Left kidney (tissue), 2 donors: ENCODE results near the gene ASXL3. TPM values are rescaled to one million over a fixed set of nuclear protein-coding genes. Genes with fewer than 3 reads are reported as not detected.

Experiments
- DNase-seq: peaks from one replicate; pipeline ENCODE4 v3.0.0-alpha.2; 2013
- polyA plus RNA-seq: library from polyadenylated mRNA; unstranded; fragments of 120-200 nt; gene quantifications from one replicate; pipeline ENCODE4 v1.2.1, GENCODE V29; 2013; ENCODE audit not compliant: insufficient read length

Gene ASXL3
- polyA plus RNA-seq, 1 donor = 7.8 TPM

DNA sequence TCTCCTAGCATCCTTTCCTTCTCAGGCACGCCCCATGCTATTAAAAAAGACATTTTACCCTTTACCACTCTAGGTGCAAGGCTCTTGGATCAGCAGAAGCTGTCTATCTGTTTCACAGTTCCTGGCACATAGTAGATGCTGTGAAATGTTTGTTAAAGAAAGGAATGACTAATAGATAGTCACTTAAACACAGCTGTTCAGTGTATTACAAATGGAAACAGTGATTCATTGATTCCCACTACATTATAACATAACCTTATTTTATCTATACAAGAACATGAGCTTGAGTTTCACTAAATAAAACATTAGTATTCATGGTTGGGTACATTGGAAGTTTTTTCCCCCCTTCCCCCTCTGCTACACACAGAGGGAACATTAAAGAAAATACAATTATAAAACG lies 142.1 kb downstream of the ASXL3 start:
- DNase-seq = no peak

DNA sequence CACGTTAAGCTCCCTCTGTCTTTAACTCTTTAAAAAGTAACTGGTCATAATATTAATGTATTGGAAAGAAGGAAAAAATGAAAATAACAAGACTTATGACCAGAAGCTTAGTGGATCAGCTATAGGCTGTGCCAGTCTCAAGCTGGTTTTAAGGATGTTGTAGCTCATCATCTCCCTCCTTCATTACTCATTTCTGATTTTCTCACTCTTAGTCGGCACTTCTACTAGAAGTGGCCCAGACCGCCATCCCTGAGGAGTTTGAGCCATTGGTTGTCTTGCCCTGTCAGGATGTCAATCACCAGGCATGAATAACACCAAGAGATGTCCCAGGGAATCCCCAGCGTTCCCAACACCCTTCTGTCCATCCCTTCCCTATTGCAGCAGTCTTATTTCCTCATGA lies 151.5 kb downstream of the ASXL3 start:
- DNase-seq = no peak

DNA sequence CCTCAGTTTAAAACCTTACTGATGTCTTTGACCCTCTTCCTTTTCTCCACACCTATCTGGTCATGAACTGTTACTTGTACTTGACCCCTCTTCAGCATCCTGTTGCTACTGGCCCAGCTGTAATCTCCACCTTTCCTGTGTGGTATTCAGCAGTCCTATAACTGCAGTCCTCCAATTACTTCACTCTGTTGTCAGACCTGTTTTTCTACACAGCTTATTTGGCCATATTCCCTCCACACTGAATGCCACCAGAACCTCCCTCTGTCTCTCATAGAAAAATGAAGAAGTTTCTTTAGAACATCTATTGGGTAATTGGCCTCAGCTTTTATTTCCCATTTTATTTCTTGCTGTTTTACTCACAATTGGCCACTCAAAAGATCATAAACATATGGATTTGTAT lies 155.4 kb downstream of the ASXL3 start:
- DNase-seq = no peak

DNA sequence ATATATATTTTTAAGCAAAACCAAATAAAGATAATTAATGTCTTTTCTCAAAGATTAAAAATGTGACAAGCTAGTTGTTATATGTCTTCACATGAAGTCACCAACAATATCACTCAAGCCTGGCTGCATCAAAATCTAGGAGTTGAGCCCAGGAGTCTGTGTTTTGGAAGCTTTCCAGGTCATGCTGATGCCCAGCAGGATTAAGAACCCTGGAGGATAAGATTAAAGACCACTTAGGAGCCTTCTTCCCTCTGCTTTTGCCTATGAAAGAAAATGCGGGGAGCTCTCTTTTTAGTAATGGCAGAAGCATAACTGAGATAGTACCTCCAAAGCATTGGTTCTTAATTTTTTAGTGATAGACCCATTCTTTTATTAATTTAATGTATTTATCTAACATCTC lies 157.4 kb downstream of the ASXL3 start:
- DNase-seq = no peak

DNA sequence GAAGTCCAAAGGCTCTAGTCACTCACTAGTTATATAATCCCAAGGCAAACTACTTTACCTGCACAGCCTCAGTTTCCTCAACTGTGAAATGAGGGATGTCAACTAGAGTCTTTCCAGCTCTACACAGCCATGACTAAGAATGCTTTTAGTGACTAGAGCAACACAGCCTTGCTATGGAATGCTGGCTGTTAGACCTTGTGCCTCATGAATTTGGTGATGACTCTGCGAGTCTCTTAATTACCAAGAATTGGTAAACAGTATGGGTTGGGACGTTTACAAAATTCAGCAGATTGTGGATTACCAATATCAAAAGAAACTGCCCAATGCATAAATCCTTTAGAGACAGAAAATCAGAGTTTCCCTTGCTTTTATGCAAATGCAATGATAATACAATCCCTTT lies 163.7 kb downstream of the ASXL3 start:
- DNase-seq = no peak

DNA sequence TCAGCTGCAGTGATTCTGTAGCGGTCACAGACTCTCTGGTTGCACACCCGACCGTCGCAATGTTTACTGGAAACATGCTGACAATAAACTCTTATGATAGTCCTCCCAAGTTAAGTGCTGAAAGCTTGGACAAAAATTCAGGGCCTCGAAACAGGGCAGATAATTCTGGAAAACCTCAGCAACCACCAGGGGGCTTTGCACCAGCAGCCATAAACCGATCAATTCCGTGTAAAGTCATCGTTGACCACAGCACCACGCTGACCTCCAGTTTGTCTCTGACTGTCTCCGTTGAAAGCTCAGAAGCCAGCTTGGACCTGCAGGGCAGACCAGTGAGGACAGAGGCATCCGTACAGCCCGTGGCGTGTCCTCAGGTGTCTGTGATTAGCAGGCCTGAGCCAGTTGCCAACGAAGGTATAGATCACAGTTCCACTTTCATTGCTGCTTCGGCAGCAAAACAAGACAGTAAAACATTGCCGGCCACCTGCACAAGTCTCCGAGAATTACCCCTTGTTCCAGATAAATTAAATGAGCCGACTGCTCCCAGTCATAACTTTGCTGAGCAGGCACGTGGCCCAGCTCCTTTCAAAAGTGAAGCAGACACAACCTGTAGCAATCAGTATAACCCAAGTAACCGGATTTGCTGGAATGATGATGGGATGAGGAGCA lies 166.1 kb downstream of the ASXL3 start:
- no peak for DNase-seq

DNA sequence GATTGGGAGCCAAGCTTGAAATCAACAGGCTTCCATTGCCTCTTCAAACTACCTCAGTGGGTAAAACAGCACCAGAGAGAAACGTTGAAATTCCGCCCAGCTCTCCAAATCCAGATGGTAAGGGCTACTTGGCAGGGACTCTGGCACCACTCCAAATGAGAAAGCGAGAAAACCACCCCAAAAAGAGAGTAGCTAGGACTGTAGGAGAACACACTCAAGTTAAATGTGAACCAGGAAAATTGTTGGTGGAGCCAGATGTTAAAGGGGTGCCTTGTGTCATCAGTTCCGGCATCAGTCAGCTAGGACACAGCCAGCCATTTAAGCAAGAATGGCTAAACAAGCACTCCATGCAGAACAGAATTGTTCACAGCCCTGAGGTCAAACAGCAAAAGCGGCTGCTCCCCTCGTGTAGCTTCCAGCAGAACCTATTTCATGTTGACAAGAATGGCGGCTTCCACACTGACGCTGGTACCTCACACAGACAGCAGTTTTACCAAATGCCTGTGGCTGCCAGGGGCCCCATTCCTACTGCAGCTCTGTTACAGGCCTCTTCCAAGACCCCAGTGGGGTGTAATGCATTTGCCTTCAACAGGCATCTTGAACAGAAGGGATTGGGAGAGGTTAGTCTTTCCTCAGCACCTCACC lies 167.3 kb downstream of the ASXL3 start:
- DNase-seq = no peak

DNA sequence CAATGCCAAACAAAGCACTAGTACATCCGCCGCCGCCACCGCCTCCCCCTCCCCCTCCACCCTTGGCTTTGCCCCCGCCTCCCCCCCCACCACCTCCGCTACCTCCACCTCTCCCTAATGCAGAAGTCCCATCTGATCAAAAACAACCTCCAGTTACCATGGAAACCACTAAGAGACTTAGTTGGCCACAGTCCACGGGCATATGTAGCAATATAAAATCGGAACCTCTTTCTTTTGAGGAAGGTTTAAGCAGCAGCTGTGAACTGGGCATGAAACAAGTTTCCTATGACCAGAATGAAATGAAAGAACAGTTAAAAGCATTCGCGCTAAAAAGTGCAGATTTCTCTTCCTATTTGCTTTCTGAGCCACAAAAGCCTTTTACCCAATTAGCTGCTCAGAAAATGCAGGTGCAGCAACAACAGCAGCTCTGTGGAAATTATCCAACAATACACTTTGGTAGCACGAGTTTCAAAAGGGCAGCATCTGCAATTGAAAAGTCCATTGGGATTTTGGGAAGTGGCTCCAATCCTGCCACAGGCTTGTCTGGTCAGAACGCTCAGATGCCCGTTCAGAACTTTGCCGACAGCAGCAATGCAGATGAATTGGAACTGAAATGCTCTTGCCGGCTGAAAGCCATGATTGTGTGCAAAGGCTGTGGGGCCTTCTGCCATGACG lies 168.0 kb downstream of the ASXL3 start:
- DNase-seq = no peak

DNA sequence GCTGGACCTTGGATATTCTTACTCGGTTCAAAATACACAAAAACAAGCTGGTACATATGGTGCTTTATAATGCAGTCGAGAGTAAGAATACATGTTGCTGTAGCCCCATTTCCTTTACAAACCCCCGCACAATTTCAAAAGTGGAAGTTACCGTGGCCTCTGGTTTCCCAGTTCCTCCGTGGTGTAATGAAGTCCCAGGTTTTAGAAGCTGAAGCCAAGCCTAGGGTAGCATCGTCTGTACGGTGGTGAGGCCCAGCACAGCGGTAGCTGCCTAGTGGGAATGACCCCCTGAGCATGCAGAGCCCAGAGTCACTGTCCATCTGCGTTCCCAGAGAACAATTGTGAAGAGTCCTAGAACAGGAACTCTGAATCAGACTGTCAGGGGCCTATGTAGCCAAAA lies 171.8 kb downstream of the ASXL3 start:
- no peak for DNase-seq

DNA sequence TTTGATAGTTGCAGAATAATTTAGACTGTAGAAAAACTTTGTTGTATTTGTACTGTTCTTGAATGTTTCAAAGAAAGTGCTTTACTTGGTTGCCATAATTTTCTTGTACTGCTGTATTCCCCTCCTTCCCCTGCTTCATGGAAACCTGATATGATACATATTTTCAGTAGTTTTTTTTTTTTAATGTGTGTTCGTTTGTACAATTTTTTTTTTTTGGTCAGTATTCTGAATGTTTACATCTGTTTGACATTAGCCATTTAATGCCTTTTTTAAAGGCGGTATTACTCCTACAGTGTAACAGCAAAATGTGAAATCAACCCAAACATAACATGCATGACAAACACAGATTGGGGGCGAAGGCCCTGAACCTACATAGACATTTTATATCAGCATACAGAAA lies 172.3 kb downstream of the ASXL3 start:
- no peak for DNase-seq

DNA sequence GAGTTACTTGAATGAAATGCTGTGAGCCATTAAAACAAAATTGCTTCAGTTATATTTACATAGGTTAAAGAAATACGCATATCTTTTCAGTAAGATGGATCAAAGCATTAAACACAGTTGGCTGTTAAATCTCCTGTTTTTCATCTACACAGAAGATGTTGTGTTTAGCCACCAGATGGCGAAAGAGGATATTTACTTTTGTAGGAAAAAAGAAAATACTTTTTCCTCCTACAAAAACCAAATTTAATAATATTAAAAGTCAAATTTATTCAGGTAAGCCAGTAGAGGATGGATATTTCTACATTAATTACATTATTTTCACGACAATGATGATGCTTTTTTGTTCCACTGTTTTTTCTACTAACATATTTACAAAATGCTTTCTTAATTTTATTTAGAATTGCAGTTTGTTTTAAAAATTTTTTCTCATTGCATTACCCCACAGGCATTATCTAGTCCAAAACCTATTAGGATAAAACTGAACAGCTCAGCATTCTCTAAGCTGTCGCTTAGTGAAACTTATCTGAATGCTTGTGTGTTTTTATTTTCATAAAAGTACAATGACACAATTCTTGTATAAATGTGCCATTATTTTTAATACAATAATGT lies 173.7 kb downstream of the ASXL3 start:
- DNase-seq = no peak

DNA sequence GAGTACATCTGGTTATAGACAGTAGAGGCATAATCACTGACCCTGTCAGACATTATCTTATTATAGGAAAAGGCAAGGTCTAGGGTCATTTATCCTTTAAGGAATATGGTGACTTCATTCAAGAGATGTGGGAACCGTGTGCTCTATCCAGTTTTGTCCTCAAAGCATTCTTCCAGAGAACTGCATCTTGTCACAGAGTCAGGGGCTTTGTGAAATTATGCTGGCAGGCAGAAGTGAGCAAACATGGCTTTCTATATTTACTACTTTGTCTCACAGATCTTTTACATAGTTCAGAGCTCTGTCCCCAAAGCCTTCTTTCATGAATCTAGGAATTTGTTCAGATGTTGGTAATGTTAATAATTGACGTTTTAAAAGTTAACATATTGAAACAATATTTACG lies 177.4 kb downstream of the ASXL3 start:
- no peak for DNase-seq

DNA sequence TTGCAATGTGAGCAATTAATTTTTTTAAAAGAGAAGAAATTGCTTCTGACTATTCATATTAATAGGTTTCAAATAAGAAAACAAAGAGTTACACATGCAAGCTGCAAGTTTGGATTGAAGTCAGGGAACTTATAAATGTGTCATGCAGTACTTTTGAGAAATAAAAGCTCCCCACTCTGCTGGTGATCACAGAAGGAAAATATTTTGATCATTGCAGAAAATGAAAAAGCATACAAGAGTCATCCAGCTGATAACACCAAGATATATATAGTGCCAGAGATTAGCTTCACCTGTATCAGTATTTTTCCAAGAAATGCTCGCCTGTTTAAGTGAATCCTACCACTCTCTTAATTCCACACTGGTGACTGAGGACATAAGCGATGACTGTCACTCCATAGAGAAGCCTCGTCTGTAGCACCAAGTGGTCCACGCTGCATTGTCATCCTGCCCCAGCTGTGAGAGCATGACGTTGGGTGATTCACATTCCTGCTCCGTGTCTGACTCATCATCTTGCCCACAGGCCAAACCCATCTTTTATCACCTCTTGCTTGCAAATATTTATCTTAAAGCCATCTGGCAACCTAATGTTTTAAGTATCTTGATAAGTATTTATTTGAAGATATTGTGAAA lies 178.0 kb downstream of the ASXL3 start:
- DNase-seq = no peak

DNA sequence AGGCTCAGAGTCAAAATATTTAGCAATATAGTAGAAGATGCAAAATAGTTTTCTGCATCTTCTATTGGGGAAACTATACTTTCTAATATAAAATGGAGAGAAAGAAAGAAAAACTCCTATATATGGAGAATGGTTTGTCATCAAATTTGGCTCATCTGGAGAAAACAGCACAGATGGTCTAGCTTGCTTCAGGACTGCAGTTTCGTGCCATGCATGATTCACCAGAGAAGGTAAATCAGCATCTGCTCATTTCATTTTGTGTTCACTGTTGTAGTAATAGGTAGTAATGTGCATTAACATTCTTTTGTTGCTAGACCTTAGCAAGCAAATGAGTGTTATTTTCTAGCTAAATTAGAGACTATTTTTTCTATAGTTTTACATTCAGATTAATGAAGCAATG lies 179.0 kb downstream of the ASXL3 start:
- no peak for DNase-seq

DNA sequence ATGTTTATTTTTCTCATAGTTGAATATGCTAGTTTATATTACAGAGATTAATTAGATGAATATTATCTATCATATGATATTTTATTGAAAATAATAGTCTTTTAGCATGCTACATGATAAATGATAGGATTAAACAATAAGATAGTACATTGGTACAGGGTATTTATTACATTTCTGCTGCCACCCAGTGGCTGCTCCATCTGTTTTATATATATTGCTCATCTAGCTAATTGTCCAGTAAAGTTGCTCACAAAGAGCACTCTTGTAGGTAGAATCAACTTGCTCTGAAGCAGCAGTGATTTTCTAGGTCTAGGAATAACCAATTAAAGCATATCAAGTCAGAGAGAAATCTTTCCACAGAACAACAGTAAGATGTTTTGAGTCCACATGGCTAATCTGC lies 183.3 kb downstream of the ASXL3 start:
- DNase-seq = peak; percentile 24

DNA sequence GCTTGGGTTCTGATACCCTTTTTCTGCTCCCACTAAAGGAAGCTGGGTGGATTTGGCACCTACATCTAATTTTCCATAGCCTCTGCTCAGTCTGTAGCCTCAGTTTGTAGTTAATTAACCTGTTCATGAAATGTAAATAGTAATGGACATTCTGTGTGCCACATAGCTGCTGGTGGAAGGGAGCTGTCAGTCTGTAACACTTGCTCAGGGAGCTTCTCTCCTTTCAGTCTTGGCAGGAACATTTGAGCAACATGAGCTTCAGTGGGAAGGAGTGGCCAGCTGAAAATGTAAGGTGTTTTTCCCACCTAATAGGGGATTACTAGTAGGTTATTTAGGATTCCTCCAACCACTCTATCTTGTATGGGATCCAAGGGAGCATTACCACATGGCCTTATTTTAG lies 203.4 kb downstream of the ASXL3 start:
- DNase-seq = no peak

Other genes with a start within 250 kb of the ASXL3 start
- gene CCDC178, start 137.5 kb upstream of the ASXL3 start, polyA plus RNA-seq = 1.6 TPM